HepG2 (cell line): ENCODE results near the gene WDR43.

Source experiments
- CTCF ChIP-seq: sonication (generic); formaldehyde crosslinking; IDR thresholded peaks from 2 replicates; pipeline ENCODE4 v1.5.0; 2020; ENCODE audit warnings: mild to moderate bottlenecking, missing genetic modification reagents, moderate library complexity
- NFIB ChIP-seq: sonication (generic); formaldehyde crosslinking; IDR thresholded peaks from 2 replicates; pipeline ENCODE4 v1.9.0; 2021; ENCODE audit warnings: missing genetic modification reagents, mild to moderate bottlenecking, borderline replicate concordance
- TGIF2 ChIP-seq: IDR thresholded peaks from 2 replicates; pipeline ENCODE4 v1.6.1; 2016; ENCODE audit warnings: control low read depth, missing compliant biosample characterization
- ZNF367 ChIP-seq: sonication (generic); formaldehyde crosslinking; IDR thresholded peaks from 2 replicates; pipeline ENCODE4 v1.4.0; 2020; ENCODE audit warnings: missing genetic modification reagents, borderline replicate concordance
- ZNF615 ChIP-seq: sonication (generic); formaldehyde crosslinking; IDR thresholded peaks from 2 replicates; pipeline ENCODE4 v1.5.0; 2020; ENCODE audit warnings: mild to moderate bottlenecking, missing genetic modification reagents, borderline replicate concordance
- ZNF616 ChIP-seq: sonication (generic); formaldehyde crosslinking; IDR thresholded peaks from 2 replicates; pipeline ENCODE4 v1.5.0; 2020; ENCODE audit warnings: low read depth, mild to moderate bottlenecking, missing genetic modification reagents
- TF ChIP-seq, protein P1 (sequence below): IDR thresholded peaks from 2 replicates; pipeline ENCODE4 v1.6.1; 2012; ENCODE audit warnings: low read depth, low read length, improper control_type of control experiment
- TF ChIP-seq, protein P2 (sequence below): sonication (generic); formaldehyde crosslinking; IDR thresholded peaks from 2 replicates; pipeline ENCODE4 v1.9.0; 2021; ENCODE audit warnings: missing genetic modification reagents, borderline replicate concordance

DNA sequence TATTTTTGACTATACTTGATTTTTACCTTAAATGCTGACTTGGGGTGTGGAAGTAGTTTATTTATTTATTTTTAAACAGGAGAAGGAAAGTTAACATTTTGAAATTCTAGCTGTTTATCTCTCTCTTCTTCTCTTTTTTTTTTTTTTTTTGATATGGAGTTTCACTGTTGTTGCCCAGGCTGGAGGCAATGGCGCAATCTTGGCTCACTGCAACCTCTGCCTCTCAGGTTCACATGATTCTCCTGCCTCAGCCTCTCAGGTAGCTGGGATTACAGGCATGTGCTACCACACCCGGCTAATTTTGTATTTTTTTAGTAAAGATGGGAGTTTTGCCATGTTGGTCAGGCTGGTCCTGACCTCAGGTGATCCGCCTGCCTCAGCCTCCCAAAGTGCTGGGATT, 11.1 kb downstream of the WDR43 start:
- TF ChIP-seq ZNF367 (CRISPR knock-in tag) (no peak), TGIF2 (CRISPR knock-in tag) (no peak), ZNF615 (CRISPR knock-in tag) (no peak), NFIB (CRISPR knock-in tag) (no peak), CTCF (CRISPR knock-in tag) (no peak), ZNF616 (CRISPR knock-in tag) (no peak)
- TF ChIP-seq, protein P1, sequence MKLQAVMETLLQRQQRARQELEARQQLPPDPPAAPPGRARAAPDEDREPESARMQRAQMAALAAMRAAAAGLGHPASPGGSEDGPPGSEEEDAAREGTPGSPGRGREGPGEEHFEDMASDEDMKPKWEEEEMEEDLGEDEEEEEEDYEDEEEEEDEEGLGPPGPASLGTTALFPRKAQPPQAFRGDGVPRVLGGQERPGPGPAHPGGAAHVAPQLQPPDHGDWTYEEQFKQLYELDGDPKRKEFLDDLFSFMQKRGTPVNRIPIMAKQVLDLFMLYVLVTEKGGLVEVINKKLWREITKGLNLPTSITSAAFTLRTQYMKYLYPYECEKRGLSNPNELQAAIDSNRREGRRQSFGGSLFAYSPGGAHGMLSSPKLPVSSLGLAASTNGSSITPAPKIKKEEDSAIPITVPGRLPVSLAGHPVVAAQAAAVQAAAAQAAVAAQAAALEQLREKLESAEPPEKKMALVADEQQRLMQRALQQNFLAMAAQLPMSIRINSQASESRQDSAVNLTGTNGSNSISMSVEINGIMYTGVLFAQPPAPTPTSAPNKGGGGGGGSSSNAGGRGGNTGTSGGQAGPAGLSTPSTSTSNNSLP, result no peak
- TF ChIP-seq, protein P2, sequence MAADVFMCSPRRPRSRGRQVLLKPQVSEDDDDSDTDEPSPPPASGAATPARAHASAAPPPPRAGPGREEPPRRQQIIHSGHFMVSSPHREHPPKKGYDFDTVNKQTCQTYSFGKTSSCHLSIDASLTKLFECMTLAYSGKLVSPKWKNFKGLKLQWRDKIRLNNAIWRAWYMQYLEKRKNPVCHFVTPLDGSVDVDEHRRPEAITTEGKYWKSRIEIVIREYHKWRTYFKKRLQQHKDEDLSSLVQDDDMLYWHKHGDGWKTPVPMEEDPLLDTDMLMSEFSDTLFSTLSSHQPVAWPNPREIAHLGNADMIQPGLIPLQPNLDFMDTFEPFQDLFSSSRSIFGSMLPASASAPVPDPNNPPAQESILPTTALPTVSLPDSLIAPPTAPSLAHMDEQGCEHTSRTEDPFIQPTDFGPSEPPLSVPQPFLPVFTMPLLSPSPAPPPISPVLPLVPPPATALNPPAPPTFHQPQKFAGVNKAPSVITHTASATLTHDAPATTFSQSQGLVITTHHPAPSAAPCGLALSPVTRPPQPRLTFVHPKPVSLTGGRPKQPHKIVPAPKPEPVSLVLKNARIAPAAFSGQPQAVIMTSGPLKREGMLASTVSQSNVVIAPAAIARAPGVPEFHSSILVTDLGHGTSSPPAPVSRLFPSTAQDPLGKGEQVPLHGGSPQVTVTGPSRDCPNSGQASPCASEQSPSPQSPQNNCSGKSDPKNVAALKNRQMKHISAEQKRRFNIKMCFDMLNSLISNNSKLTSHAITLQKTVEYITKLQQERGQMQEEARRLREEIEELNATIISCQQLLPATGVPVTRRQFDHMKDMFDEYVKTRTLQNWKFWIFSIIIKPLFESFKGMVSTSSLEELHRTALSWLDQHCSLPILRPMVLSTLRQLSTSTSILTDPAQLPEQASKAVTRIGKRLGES (CRISPR knock-in tag), result no peak
